Measurements from ENCODE around the gene GPC6. TPM values are rescaled to one million over a fixed set of nuclear protein-coding genes. Genes with fewer than 3 reads are reported as not detected.

The GPC6 gene
- total RNA-seq, 1 experiment from 2014 or later: not detected

- H3K4me1 ChIP-seq (replicated peaks; ENCODE audit: insufficient read depth): no peaks in the 10 kb centered on the region
- POLR2A ChIA-PET (ENCODE audit: unreplicated experiment): interaction anchor here (0.6 kb wide), 1 partner anchor 599 kb away, joined by 11 read pairs; no protein-coding TSS in a partner anchor
- no peaks in the 10 kb centered on the region for H3K9me3 ChIP-seq (ENCODE audit: insufficient read depth, low read depth)
- no peaks in the 10 kb centered on the region for H4K20me1 ChIP-seq (ENCODE audit: insufficient read depth)
- CTCF ChIA-PET: no interaction called here
- intact Hi-C loops (cut with micrococcal nuclease; ENCODE audit: unreplicated experiment): no loop called here
- H3K36me3 ChIP-seq (ENCODE audit: low read depth): no peaks in the 10 kb centered on the region
- H3F3A ChIP-seq (ENCODE audit: insufficient read depth, low read depth): no peaks in the 10 kb centered on the region
- H3K4me2 ChIP-seq: no peak overlapping the region
- H3K27ac ChIP-seq: no peak overlapping the region
- no peaks in the 10 kb centered on the region for H3K27me3 ChIP-seq (ENCODE audit: insufficient read depth, low read depth)
- BruUV-seq (replicated peaks): no TSS peak
- no peak for DNase-seq
- H3K79me2 ChIP-seq (ENCODE audit: low read depth): no peaks in the 10 kb centered on the region
- H3K4me3 ChIP-seq: no peak overlapping the region
- no peaks in the 10 kb centered on the region for H3K9me2 ChIP-seq (ENCODE audit: insufficient read depth)
- no peak for TF ChIP-seq EZH2 (IDR thresholded peaks at IDR 0.05; ENCODE audit: low read depth)
- no peak for TF ChIP-seq CTCF (conservative IDR thresholded peaks at IDR 0.05)
- H2AFZ ChIP-seq: no peak overlapping the region
These were observed 700.8 kb downstream of the GPC6 start for GRCh38 chr13:93927431-93927830.

GRCh38 chr13:93932901-93933300 lies 706.3 kb downstream of the GPC6 start:
- POLR2A ChIA-PET (ENCODE audit: unreplicated experiment): no interaction called here
- intact Hi-C loops (cut with micrococcal nuclease; ENCODE audit: unreplicated experiment): no loop called here
- H3K9me3 ChIP-seq (ENCODE audit: insufficient read depth, low read depth): no peaks in the 10 kb centered on the region
- H3K36me3 ChIP-seq (ENCODE audit: low read depth): no peaks in the 10 kb centered on the region
- no peaks in the 10 kb centered on the region for H4K20me1 ChIP-seq (ENCODE audit: insufficient read depth)
- no peaks in the 10 kb centered on the region for H3K27me3 ChIP-seq (ENCODE audit: insufficient read depth, low read depth)
- no peaks in the 10 kb centered on the region for H3K4me1 ChIP-seq (replicated peaks; ENCODE audit: insufficient read depth)
- H3K9me2 ChIP-seq (ENCODE audit: insufficient read depth): no peaks in the 10 kb centered on the region; the same call in 1 of the 2 replicates
- CTCF ChIA-PET: no interaction called here
- H2AFZ ChIP-seq: no peak overlapping the region
- no peak for DNase-seq
- no peak overlapping the region for H3K4me2 ChIP-seq
- no peak for TF ChIP-seq EZH2 (IDR thresholded peaks at IDR 0.05; ENCODE audit: low read depth)
- no peak for TF ChIP-seq CTCF (conservative IDR thresholded peaks at IDR 0.05)
- H3K4me3 ChIP-seq: no peak overlapping the region
- no peaks in the 10 kb centered on the region for H3K79me2 ChIP-seq (ENCODE audit: low read depth)
- no TSS peak for BruUV-seq (replicated peaks)
- no peaks in the 10 kb centered on the region for H3F3A ChIP-seq (ENCODE audit: insufficient read depth, low read depth)
- H3K27ac ChIP-seq: no peak overlapping the region

- POLR2A ChIA-PET (ENCODE audit: unreplicated experiment): no interaction called here
- no peak for TF ChIP-seq CTCF (conservative IDR thresholded peaks at IDR 0.05)
- no peak for TF ChIP-seq EZH2 (IDR thresholded peaks at IDR 0.05; ENCODE audit: low read depth)
- H3F3A ChIP-seq (ENCODE audit: insufficient read depth, low read depth): no peaks in the 10 kb centered on the region
- no peaks in the 10 kb centered on the region for H3K4me1 ChIP-seq (replicated peaks; ENCODE audit: insufficient read depth)
- H2AFZ ChIP-seq: no peak overlapping the region
- CTCF ChIA-PET: no interaction called here
- no TSS peak for BruUV-seq (replicated peaks)
- no peaks in the 10 kb centered on the region for H3K9me3 ChIP-seq (ENCODE audit: insufficient read depth, low read depth)
- no peak for DNase-seq
- H3K4me2 ChIP-seq: no peak overlapping the region
- intact Hi-C loops (cut with micrococcal nuclease; ENCODE audit: unreplicated experiment): no loop called here
- no peak overlapping the region for H3K27ac ChIP-seq
- H3K27me3 ChIP-seq (ENCODE audit: insufficient read depth, low read depth): no peaks in the 10 kb centered on the region
- H4K20me1 ChIP-seq (ENCODE audit: insufficient read depth): no peaks in the 10 kb centered on the region
- no peaks in the 10 kb centered on the region for H3K36me3 ChIP-seq (ENCODE audit: low read depth)
- H3K79me2 ChIP-seq (ENCODE audit: low read depth): no peaks in the 10 kb centered on the region
- no peaks in the 10 kb centered on the region; the same call in 1 of the 2 replicates for H3K9me2 ChIP-seq (ENCODE audit: insufficient read depth)
- H3K4me3 ChIP-seq: no peak overlapping the region
These were observed 710.3 kb downstream of the GPC6 start for GRCh38 chr13:93936901-93937300.
